T-cell (primary cell): ENCODE data around the gene PAF1. TPM values are rescaled to one million over a fixed set of nuclear protein-coding genes. Genes with fewer than 3 reads are reported as not detected.
A peak's percentile ranks its signal among the peaks of the same experiment; 100 is the strongest.

Experiments used
- ATAC-seq, 4 experiments: fragments of 200-7000 bp in 3 of 4; fragments of 150-1000 bp in 1 of 4; cut with Tn5 transposase; replicated peaks in 1 of 4; 1 replicate in 3 of 4; 2 replicates in 1 of 4; pipeline ENCODE4 v1.10.0; 2021; ENCODE audit warnings: moderate library complexity in 3 of 4, mild to moderate bottlenecking in 2 of 4, moderate number of reproducible peaks in 1 of 4
- CTCF ChIA-PET, 2 donors: fragments of 300-600 bp; sonication (Branson Sonifier 250); formaldehyde crosslinking; loops; one replicate each; lab custom pipeline; 2022; ENCODE audit warnings: antibody characterized with exemption in 2 of 2; lab: Charles Lee
- POLR2A ChIA-PET, 2 donors: fragments of 300-600 bp; sonication (Branson Sonifier 250); formaldehyde crosslinking; loops; one replicate each; lab custom pipeline; 2022; ENCODE audit warnings: antibody characterized with exemption in 2 of 2; lab: Charles Lee
- DNase-seq, 35 experiments: peaks; one replicate each; pipeline versions ENCODE4 v3.0.0 to v3.0.0-alpha.2; 2013 to 2023
- H3K27ac ChIP-seq: one replicate; pipeline ENCODE4 v1.5.1; 2013; ENCODE audit warnings: low read length
- H3K27me3 ChIP-seq, 2 experiments: replicated peaks in 1 of 2; 1 replicate in 1 of 2; 2 replicates in 1 of 2; pipeline versions ENCODE4 v1.6.1 to v1.7.0; 2013; ENCODE audit warnings: low read length in 1 of 2, mixed read lengths in 1 of 2; ENCODE audit not compliant: control insufficient read depth in 2 of 2, insufficient read depth in 2 of 2; ENCODE audit errors: extremely low read depth in 1 of 2
- H3K36me3 ChIP-seq, 2 donors: 1 replicate in 1 of 2; 2 replicates in 1 of 2; pipeline versions ENCODE4 v1.6.1 to v1.7.0; 2013; ENCODE audit warnings: low read length in 1 of 2; ENCODE audit not compliant: control insufficient read depth in 2 of 2, insufficient read depth in 1 of 2; ENCODE audit errors: extremely low read depth in 1 of 2
- H3K4me1 ChIP-seq, 2 experiments: 1 replicate in 1 of 2; 2 replicates in 1 of 2; pipeline versions ENCODE4 v1.6.1 to v1.7.0; 2013; ENCODE audit warnings: low read length in 2 of 2, mixed read lengths in 1 of 2; ENCODE audit not compliant: insufficient read depth in 2 of 2, control insufficient read depth in 1 of 2; ENCODE audit errors: extremely low read depth in 1 of 2
- H3K4me3 ChIP-seq, 2 donors: 1 replicate in 1 of 2; 2 replicates in 1 of 2; pipeline versions ENCODE4 v1.5.1 to v1.7.0; 2013; ENCODE audit warnings: mild to moderate bottlenecking in 2 of 2, low read length in 1 of 2, moderate library complexity in 1 of 2; ENCODE audit not compliant: control insufficient read depth in 1 of 2; ENCODE audit errors: extremely low read depth in 1 of 2
- H3K9me3 ChIP-seq: 2 replicates; pipeline ENCODE4 v1.7.0; 2013
- H3K27ac Mint-ChIP-seq, 2 donors: one replicate each; pipeline ENCODE4 v1.8.0; 2020 to 2021; ENCODE audit warnings: mild to moderate bottlenecking in 2 of 2, mixed read lengths in 2 of 2
- H3K27me3 Mint-ChIP-seq, 2 donors: one replicate each; pipeline ENCODE4 v1.8.0; 2021 to 2022; ENCODE audit warnings: mixed read lengths in 2 of 2
- H3K36me3 Mint-ChIP-seq: one replicate; pipeline ENCODE4 v1.8.0; 2021; ENCODE audit warnings: mixed read lengths
- H3K4me1 Mint-ChIP-seq, 3 donors: one replicate each; pipeline ENCODE4 v1.8.0; 2020 to 2022; ENCODE audit warnings: mixed read lengths in 3 of 3, mild to moderate bottlenecking in 1 of 3
- H3K4me3 Mint-ChIP-seq, 3 donors: one replicate each; pipeline ENCODE4 v1.8.0; 2020 to 2022; ENCODE audit warnings: mild to moderate bottlenecking in 3 of 3, mixed read lengths in 3 of 3, moderate library complexity in 3 of 3
- H3K9me3 Mint-ChIP-seq, 3 donors: one replicate each; pipeline ENCODE4 v1.8.0; 2020 to 2022; ENCODE audit warnings: mixed read lengths in 3 of 3
- WGBS: methylation state at CpG from one replicate; pipeline ENCODE4 v1.1.5; 2013; ENCODE audit warnings: missing lambda C conversion rate; ENCODE audit not compliant: insufficient coverage; 5-methylcytosine and 5-hydroxymethylcytosine counted together
- total RNA-seq, 35 experiments: library from RNA in 6 of 35; stranded (reverse) in 6 of 35; fragments of 120-200 nt in 1 of 35; gene quantifications; one replicate each; pipeline versions ENCODE4 v1.2.1 to v1.2.4 and lab custom pipeline; 2013 to 2026

PAF1 gene
- total RNA-seq, 5 donors from 2014 or later (not counting 1 experiment from before 2014, with no cell fraction given) = 43.0 to 96.1 (median 45.9) TPM

DNA sequence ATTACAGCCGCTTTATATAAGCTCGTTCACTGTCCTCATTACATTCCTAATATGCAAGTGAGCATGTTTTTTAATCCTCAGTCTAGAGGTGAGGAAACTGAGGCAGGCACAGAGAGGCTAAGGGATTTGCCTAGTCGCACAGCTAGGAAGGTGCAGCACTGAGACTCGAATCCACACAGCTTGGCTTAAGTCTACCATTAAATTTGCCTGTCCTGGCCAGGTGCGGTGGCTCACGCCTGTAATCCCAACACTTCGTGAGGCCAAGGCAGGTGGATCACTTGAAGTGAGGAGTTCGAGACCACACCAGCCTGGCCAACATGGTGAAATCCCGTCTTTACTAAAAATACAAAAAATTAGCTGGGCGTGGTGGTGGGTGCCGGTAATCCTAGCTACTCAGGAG is 36.8 kb upstream of the PAF1 start:
- H3K4me3 ChIP-seq = no peak overlapping the region
- 100% methylated on average over 4 of the region's 11 CpGs for WGBS
- H3K4me1 ChIP-seq = peaks cover 0 to 12% of the 10 kb centered on the region in 2 experiments
- peaks cover 11 to 22% of the 10 kb centered on the region in 2 donors for H3K36me3 ChIP-seq
- H3K4me3 Mint-ChIP-seq = no peak overlapping the region
- H3K36me3 Mint-ChIP-seq = peaks cover 13% of the 10 kb centered on the region
- POLR2A ChIA-PET = interaction anchor here (0.6 to 1.1 kb wide), 3 partner anchors 16 to 993 kb away, joined by 3 to 7 read pairs (median 3); partner anchors contain the start of genes MED29 (in 1 of the 2) and PAF1 (in 1 of the 2)
- no peaks in the 10 kb centered on the region for H3K9me3 Mint-ChIP-seq
- DNase-seq (no peak), ATAC-seq (no peak)
- H3K27me3 ChIP-seq = no peaks in the 10 kb centered on the region
- CTCF ChIA-PET = no interaction called here
- no peak overlapping the region for H3K27ac ChIP-seq
- H3K27me3 Mint-ChIP-seq = no peaks in the 10 kb centered on the region
- H3K27ac Mint-ChIP-seq = no peak overlapping the region
- no peaks in the 10 kb centered on the region for H3K9me3 ChIP-seq
- peaks cover 0 to 17% (median 16%) of the 10 kb centered on the region in 3 donors for H3K4me1 Mint-ChIP-seq

DNA sequence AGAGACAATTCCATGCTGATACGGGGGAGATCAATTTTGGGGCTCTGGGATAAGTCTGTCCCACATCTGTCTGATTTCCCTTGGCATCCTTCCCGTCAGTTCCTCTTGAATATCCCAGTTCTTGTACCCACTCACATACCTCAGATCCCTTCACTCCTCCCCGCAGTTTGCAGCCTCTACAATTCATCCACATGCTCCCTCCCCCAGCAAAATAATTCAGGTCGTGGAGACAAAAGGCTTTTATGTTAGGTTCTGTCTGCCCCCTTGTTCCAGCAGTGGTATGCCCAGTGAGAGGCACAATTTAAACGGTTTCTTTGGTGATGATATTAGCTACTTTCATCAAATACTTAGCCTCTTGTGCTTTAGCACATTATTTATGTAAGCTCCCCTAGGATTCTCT is 35.3 kb upstream of the PAF1 start:
- DNase-seq = no peak
- no peaks in the 10 kb centered on the region for H3K9me3 ChIP-seq
- CTCF ChIA-PET = interaction anchor here in 1 of 2 donors (1.2 kb wide), 1 partner anchor 10 kb away, joined by 3 read pairs; the partner anchor contains the start of gene RPS16
- 85% methylated on average over 3 of the region's 5 CpGs for WGBS
- H3K27me3 ChIP-seq = no peaks in the 10 kb centered on the region
- peak overlapping the region in 1 of 2 donors; percentile 5 for H3K27ac Mint-ChIP-seq
- no peaks in the 10 kb centered on the region for H3K9me3 Mint-ChIP-seq
- no peak overlapping the region for H3K27ac ChIP-seq
- H3K4me3 Mint-ChIP-seq = no peak overlapping the region
- peaks cover 0 to 11% (median 10%) of the 10 kb centered on the region in 3 donors for H3K4me1 Mint-ChIP-seq
- no peak for ATAC-seq
- no peaks in the 10 kb centered on the region for H3K27me3 Mint-ChIP-seq
- POLR2A ChIA-PET = no interaction called here
- peaks cover 0 to 9% of the 10 kb centered on the region in 2 experiments for H3K4me1 ChIP-seq
- H3K36me3 ChIP-seq = peaks cover 11 to 19% of the 10 kb centered on the region in 2 donors
- no peak overlapping the region for H3K4me3 ChIP-seq
- H3K36me3 Mint-ChIP-seq = peaks cover 8% of the 10 kb centered on the region

DNA sequence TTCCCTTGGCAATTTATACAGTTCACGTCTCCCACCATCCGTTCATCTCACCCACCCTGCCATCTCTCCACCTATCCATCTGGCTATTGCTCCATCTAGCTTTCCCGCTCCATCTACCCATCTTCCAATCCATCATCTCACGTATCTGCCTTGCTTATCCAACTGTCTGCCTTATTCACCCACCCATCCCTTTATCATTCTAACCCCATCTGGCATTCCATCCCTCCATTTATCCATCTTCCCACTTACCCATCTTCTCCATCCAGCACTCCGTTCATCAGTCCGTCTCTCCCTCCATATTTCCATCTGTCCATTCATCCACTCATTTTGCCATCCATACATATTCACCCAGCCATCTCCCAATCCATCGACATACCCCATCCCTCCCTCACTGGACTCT is 34.8 kb upstream of the PAF1 start:
- Histone ChIP-seq H3K27me3 (no peaks in the 10 kb centered on the region), H3K4me3 (no peak overlapping the region), H3K4me1 (peaks cover 0 to 5% of the 10 kb centered on the region in 2 experiments), H3K9me3 (no peaks in the 10 kb centered on the region), H3K36me3 (peaks cover 11 to 22% of the 10 kb centered on the region in 2 donors), H3K27ac (no peak overlapping the region)
- no peak for ATAC-seq
- Mint-ChIP-seq H3K9me3 (no peaks in the 10 kb centered on the region), H3K4me1 (peaks cover 0 to 6% (median 5%) of the 10 kb centered on the region in 3 donors), H3K36me3 (peaks cover 8% of the 10 kb centered on the region), H3K4me3 (no peak overlapping the region), H3K27me3 (no peaks in the 10 kb centered on the region), H3K27ac (peak overlapping the region in 1 of 2 donors; percentile 5)
- ChIA-PET POLR2A (no interaction called here), CTCF (no interaction called here)
- no peak for DNase-seq
- 89% methylated on average over 7 of the region's 7 CpGs for WGBS

DNA sequence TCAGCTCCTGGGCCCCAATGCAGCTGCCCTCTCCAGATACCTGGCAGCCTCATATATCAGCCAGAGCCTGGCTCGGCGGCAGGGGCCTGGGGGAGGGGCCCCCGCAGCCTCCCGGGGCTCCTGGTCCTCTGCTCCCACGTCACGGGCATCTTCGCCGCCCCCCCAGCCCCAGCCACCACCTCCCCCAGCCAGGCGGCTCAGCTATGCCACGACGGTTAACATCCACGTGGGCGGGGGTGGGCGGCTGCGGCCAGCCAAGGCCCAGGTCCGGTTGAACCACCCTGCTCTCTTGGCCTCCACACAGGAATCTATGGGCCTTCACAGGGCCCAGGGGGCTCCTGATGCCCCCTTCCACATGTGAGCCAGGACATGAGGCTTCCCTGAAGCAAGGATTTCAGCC is 34.0 kb upstream of the PAF1 start:
- H3K36me3 Mint-ChIP-seq = peaks cover 8% of the 10 kb centered on the region
- Histone ChIP-seq H3K9me3 (no peaks in the 10 kb centered on the region), H3K4me1 (no peaks in the 10 kb centered on the region), H3K27me3 (no peaks in the 10 kb centered on the region), H3K36me3 (peaks cover 16 to 24% of the 10 kb centered on the region in 2 donors), H3K4me3 (no peak overlapping the region), H3K27ac (no peak overlapping the region)
- POLR2A ChIA-PET = interaction anchor here in 1 of 2 donors (1.8 kb wide), 1 partner anchor 11 kb away, joined by 6 read pairs; the partner anchor contains the start of gene RPS16
- peaks cover 0 to 1% (median 0%) of the 10 kb centered on the region in 3 donors for H3K4me1 Mint-ChIP-seq
- ATAC-seq (no peak), DNase-seq (no peak)
- H3K27ac Mint-ChIP-seq = no peak overlapping the region
- H3K9me3 Mint-ChIP-seq = no peaks in the 10 kb centered on the region
- H3K27me3 Mint-ChIP-seq = no peaks in the 10 kb centered on the region
- H3K4me3 Mint-ChIP-seq = no peak overlapping the region
- CTCF ChIA-PET = no interaction called here
- 90% methylated on average over 16 of the region's 16 CpGs for whole genome bisulfite sequencing

DNA sequence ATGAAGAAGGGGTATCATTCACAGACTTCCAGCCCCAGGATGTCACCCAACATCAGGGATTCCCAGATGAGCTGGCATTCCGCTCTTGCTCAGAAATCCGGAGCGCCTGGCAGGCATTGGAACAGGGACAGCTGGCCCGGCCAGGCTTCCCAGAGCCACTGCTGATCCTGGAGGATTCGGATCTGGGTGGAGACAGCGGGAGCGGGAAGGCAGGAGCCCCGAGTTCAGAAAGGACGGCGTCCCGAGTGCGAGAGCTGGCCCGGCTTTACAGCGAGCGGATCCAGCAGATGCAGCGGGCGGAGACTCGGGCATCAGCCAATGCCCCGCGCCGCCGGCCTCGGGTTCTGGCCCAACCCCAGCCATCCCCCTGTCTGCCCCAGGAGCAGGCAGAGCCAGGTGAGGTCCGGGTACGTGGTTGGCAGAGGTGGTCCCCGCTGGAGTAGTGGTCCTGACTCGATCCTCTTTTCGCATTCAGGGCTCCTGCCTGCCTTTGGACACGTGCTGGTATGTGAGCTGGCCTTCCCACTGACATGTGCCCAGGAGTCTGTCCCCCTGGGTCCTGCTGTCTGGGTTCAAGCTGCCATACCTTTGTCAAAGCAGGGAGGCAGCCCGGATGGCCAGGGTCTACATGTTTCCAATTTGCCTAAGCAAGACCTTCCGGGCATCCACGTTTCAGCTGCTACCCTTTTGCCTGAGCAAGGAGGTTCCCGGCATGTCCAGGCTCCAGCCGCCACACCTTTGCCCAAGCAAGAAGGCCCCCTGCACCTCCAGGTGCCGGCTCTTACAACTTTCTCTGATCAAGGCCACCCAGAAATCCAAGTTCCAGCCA is 32.6 kb upstream of the PAF1 start:
- no peak for ATAC-seq
- 89% methylated on average over 35 of the region's 35 CpGs for WGBS
- Mint-ChIP-seq H3K36me3 (peaks cover 16% of the 10 kb centered on the region), H3K9me3 (no peaks in the 10 kb centered on the region), H3K4me3 (no peak overlapping the region), H3K27ac (no peak overlapping the region), H3K4me1 (no peaks in the 10 kb centered on the region), H3K27me3 (no peaks in the 10 kb centered on the region)
- Histone ChIP-seq H3K9me3 (no peaks in the 10 kb centered on the region), H3K4me3 (no peak overlapping the region), H3K36me3 (peaks cover 16 to 33% of the 10 kb centered on the region in 2 donors), H3K4me1 (no peaks in the 10 kb centered on the region), H3K27me3 (no peaks in the 10 kb centered on the region), H3K27ac (no peak overlapping the region)
- no peak for DNase-seq
- ChIA-PET CTCF (interaction anchor here in 1 of 2 donors (0.6 kb wide), 1 partner anchor 11 kb away, joined by 3 read pairs; the partner anchor contains the start of gene PLEKHG2), POLR2A (interaction anchor here in 1 of 2 donors (1.8 kb wide), 1 partner anchor 12 kb away, joined by 6 read pairs; the partner anchor contains the start of gene RPS16)

DNA sequence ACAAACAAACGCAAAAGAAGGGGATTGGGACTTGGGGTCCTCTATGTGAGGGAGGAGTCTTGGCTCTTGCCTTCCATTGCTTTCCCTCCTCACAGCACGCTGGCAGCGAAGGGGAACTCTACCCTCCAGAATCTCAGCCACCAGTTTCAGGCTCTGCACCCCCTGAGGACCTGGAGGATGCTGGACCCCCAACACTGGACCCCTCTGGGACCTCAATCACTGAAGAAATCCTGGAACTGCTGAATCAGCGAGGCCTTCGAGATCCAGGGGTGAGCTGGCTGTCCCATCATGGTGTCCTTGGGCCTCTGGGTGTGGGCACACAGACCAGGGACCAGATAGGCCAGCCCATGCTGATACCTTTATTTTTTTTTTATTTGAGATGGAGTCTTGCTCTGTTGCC is 31.1 kb upstream of the PAF1 start:
- Mint-ChIP-seq H3K9me3 (no peaks in the 10 kb centered on the region), H3K27me3 (no peaks in the 10 kb centered on the region), H3K4me3 (no peak overlapping the region), H3K4me1 (peaks cover 0 to 2% (median 0%) of the 10 kb centered on the region in 3 donors), H3K36me3 (peaks cover 18% of the 10 kb centered on the region), H3K27ac (peak overlapping the region in 1 of 2 donors; percentile 55)
- no peak overlapping the region for H3K27ac ChIP-seq
- ChIA-PET POLR2A (no interaction called here), CTCF (no interaction called here)
- H3K9me3 ChIP-seq = no peaks in the 10 kb centered on the region
- DNase-seq (no peak), ATAC-seq (no peak)
- H3K27me3 ChIP-seq = no peaks in the 10 kb centered on the region
- peaks cover 19 to 40% of the 10 kb centered on the region in 2 donors for H3K36me3 ChIP-seq
- no peak overlapping the region for H3K4me3 ChIP-seq
- WGBS = 100% methylated on average over 2 of the region's 5 CpGs
- no peaks in the 10 kb centered on the region for H3K4me1 ChIP-seq
